ENCODE measurements around the gene TTLL3.
"Not testable (repeated sequence)": the region's sequence is repeated elsewhere in the genome, so short reads cannot be mapped to it uniquely, and the experiment has no call there.

The TTLL3 gene, protein sequence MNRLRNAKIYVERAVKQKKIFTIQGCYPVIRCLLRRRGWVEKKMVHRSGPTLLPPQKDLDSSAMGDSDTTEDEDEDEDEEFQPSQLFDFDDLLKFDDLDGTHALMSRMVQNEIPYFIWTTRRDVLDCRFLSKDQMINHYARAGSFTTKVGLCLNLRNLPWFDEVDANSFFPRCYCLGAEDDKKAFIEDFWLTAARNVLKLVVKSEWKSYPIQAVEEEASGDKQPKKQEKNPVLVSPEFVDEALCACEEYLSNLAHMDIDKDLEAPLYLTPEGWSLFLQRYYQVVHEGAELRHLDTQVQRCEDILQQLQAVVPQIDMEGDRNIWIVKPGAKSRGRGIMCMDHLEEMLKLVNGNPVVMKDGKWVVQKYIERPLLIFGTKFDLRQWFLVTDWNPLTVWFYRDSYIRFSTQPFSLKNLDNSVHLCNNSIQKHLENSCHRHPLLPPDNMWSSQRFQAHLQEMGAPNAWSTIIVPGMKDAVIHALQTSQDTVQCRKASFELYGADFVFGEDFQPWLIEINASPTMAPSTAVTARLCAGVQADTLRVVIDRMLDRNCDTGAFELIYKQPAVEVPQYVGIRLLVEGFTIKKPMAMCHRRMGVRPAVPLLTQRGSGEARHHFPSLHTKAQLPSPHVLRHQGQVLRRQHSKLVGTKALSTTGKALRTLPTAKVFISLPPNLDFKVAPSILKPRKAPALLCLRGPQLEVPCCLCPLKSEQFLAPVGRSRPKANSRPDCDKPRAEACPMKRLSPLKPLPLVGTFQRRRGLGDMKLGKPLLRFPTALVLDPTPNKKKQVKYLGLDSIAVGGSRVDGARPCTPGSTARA

GRCh38 chr3:9809615-9810432 lies at the start of gene TTLL3:
Gene TTLL3 (plus strand): TSS chr3:9810262. CDS start chr3:9810662, 400 bp downstream.
- DNase-seq (ENCODE audit: low read depth) = peak; percentile 13

- no peak for DNase-seq (ENCODE audit: low read depth)
Observed at GRCh38 chr3:9760779-9761505, 49.1 kb upstream of the TTLL3 start.

GRCh38 chr3:9761919-9762318 lies 48.1 kb upstream of the TTLL3 start:
- DNase-seq (ENCODE audit: low read depth) = no peak

- no peak for DNase-seq (ENCODE audit: low read depth)
Observed at GRCh38 chr3:9762871-9763270, 47.2 kb upstream of the TTLL3 start.

GRCh38 chr3:9765865-9766264 lies 44.2 kb upstream of the TTLL3 start:
- no peak for DNase-seq (ENCODE audit: low read depth)

DNA sequence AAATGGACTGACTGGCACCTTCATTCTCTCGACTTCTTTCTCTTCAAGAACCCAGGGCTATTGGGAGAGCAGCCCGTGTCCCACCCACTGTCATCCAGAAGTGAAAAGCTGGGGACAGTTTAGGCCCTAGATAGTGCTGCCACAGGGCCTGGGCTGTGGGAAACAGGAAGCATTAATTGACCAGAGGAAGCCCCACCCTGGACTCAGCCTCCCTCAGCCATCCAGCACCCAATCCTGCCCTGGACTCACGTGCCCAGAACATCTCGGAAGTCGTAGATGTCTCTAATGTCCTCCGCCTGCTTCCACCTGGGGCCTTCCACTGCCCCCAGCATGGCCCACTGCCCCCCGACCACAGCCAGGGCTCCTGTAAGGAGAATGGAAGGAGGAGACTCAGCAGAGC lies 42.6 kb upstream of the TTLL3 start:
- no peak for DNase-seq (ENCODE audit: low read depth)

DNA sequence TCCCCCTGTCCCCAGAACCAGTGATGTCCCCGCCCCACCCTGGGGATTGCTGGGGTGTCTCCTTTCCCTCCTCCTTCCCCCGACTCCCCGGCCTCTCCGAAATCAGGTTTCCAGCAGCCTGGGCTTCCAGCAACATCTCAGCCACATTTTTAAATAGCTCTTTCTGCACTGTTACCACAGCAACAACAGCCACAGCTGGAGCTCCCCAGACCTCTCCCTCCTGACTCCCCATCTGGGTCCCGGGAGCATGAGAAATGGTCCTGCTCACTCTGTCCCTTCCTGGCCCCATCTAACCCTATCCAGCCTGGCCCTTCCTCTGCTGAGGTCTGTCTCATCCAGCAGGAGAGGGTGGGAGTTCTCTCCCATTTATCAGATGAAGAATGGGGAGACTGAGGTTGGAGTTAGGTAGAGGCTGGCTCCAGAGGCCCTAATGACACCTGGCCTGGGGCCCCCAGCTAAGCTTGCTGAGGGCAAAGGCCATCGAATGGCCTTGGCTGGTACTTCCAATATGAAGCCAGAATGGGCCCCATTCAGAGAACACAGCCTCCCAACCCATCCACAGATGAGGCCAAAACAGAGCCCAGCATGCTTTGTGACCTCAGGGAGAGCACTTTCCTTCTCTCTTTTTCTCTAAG lies 41.8 kb upstream of the TTLL3 start:
- DNase-seq (ENCODE audit: low read depth) = no peak

GRCh38 chr3:9769012-9769411 lies 41.0 kb upstream of the TTLL3 start:
- DNase-seq (ENCODE audit: low read depth) = no peak

DNA sequence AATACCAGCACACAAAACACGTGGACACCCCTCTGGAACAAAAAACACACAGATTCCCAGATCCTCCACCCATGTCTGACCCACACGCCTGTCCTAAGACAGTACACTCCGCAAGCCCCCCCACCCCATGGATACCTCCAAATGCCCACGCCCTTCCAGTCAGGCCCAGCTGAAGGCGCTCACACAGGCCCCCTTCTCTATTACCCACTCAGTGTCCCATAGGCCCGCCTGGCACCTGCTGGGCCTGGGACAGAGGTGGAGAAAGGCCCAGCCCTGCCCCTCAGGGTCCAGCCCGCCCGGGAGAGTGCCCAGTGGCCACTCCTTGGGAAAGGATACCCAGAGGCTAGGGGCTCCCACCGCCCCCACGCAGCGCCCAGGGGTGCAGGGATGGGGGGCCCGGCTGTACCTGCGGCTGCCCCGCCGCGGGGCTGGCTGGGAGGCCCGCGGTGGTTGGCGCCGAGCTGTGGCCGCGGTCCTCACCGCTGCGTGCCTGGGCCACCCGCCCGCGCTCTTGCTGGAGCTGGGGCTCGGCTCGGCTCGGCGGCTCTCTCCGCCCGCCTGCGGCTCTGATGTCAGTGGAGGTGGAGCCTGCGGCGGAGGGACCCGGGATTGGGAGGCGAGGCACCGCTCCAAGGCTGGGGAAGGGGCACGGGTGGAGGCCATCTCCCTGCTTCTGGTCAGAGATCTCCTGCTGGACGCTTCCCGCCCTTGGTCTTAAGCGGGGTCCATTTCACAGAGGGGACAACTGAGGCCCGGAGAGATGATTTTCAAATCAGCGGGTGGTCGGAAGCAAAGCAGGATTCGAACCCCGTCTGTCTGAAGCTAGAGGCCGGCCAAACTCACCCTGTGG lies 40.4 kb upstream of the TTLL3 start, which contains the start of gene CAMK1:
CAMK1 (minus strand) TSS at position 522 of the 850 bp plus-strand sequence. CDS start 2,198 bp downstream, outside the sequence.
- no peak for DNase-seq (ENCODE audit: low read depth)

DNA sequence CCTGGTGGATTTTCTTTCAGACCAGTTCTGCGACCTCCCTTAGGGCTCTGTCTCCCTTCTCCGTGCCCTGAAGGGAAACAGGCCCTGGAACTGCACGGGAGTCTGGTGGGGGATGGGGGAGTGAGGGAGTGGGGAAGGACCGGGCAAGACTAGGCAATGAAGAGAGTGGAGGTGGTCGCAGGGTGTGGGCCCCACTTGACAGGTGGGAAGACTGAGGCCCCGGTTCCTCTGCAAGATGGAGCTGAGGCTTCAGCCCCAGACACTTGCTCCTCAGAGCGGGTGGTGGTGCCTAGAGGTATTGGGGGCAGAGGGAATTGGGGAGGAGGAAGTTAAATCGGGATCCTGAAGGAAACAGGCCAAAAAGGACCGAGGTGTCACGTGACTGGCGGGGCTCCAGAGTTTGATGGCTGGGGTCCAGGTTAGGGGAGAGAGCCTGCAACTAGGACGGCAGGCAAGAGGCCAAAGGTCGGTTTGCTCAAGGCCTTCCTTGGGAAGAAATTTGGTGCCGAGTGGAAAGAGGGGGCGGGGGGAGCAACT lies 39.7 kb upstream of the TTLL3 start:
- DNase-seq (ENCODE audit: low read depth) = no peak

- DNase-seq (ENCODE audit: low read depth) = not testable (repeated sequence)
Observed at GRCh38 chr3:9771007-9771406, 39.1 kb upstream of the TTLL3 start.

DNA sequence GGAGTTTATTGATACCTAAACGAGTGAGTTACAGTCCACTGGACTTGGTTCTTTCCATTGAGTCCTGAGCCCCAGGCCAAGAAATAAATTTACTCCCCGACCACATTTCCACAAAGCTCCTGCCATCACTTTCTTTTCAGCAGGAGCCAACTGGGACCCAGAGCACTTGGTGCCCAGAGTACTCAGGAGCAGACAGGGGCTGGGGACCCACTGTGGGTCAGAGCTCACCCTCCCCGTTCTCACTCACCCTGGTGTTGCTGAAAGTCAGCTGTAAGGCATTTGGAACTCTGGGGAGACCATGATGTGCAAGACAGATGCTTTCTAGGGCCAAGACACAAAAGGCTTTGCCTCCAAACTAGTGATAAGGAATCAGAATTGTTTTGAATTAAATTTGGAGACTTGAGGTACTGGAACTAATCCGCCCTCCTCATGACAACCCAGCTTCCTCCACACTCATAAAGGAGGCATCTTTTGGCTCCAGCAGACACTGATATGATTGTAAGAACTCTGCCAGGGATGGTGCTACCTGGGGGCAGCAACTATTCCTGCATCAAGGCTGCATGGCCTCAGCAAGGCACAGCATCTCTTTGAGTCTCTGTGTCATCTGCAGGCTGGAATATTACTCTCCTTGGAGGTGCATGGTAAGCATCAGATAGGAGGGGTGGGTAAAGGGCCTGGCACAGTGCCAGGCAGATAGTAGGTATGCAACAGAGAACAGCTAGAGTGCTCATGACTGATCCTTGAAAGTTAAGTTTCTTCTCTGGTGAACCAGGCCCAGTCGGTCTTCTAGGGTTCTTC lies 33.0 kb upstream of the TTLL3 start:
- no peak for DNase-seq (ENCODE audit: low read depth)

DNA sequence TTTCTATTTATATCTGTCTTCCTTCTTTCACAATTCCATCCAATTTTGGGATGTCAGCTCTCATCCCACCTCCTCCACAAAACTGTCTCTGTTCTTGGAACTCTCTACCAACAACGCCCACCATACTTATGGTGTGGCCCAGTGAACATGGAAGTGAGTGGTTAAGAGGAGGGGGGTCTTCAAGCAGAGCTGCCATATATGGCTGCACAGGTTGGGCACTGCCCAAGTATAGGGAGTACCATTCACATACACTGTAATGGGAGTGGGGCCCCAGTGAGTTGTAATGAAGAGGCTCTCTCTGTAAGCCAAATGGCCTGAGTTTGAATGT lies 32.4 kb upstream of the TTLL3 start:
- no peak for DNase-seq (ENCODE audit: low read depth)

DNA sequence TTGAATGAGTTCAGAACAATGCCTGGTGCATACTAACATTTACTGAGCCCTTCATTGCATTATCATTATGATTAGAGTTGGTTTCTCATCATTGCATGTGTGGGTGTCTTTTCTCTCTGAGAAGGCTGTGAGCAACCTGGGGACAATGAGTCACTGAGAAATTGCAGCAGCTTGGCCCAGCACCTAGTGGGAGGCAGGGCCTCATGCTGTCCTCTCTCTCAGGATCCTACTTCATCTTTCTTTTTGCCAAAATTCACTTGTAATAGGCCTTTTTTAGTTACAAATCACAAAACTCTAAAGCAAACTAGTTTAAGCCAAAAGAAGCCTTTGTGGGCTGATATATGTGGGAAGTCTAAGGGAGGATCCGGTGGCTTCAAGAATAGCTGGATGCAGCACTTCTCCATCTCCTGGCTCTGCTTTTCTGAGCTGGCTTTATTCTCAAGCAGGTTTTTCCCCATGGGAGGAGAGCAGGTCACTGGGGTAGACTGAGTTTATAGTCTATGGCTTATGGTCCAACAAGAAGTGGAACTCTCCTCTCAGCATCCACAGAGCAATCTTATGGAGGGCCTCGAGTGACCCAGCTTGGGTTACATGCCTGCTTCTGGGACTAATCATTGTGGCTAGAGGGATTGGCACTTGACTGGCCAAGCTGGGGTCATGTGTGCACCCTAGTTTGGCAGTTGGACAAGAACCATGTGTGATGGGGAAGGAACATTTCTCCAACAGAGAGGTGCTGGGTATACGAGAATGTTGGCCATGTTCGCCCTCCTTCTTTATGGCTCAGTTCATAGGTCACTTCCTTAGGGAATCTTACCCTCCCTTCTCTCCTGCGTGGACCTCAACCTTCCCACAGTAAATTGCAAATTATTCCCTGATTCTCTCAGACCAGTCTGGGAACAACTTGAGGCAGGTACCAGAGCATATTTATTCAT lies 31.7 kb upstream of the TTLL3 start:
- DNase-seq (ENCODE audit: low read depth) = peak; percentile 23

DNA sequence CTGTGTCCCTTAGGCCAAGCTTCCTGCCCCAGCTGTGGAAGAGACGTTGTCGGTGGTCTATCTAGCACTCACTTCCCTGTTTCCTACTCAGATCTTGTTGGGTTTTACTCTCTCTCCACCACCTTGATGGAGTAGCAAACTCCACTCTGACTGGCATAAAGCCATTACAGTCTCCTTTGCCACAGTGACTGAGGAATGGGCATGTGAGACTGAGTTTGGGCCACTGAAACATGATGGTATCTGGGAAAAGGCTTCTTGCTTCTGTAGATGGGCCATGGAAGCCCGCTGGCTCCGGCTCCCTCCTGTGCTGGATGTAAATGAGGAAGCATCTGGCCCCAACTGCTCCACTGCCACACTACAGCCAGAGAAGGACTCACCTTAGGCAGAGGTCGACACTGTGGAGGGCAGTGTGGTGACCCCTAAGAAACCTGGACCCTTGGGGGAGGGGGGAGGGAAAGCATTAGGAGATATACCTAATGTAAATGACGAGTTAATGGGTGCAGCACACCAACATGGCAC lies 30.9 kb upstream of the TTLL3 start:
- no peak for DNase-seq (ENCODE audit: low read depth)

DNA sequence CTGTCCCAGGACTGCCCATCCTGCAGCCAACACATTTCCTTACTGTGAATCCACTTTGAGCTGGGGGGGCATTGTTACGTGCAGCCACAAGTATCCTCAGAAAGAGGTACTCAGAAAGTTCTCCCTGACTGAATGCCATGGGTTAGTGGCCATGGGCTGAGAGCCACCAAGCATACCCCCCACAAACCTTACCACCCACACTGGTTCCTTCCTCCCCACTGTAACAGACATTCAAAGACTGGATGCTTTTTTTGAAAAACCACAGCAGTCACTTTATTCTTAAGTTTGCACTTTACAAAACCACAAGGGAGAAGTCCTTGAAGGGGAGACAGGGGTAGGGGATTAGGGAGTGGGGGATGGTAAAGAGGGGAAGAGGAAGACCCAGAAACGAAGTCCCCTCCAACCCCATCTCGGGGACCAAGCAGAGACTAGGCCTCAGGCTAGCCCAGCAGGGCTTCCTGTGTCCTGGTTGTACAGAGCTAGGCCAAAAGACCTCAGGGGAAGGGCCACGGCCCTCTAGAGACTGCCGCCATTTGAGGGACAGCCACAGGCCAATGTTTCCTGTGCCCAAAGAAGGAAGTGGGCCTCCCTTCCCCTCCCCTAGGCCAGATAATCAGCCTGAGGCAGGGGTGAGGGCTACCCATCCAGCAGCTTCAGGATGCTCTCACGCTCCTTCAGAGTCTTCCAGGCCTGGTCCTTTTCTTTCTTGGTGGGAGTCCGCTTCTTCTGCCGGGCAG lies 30.2 kb upstream of the TTLL3 start:
- no peak for DNase-seq (ENCODE audit: low read depth)

- DNase-seq (ENCODE audit: low read depth) = no peak
Observed at GRCh38 chr3:9780458-9780812, 29.6 kb upstream of the TTLL3 start.

Measured in HS-5 (cell line).